ENCODE results near the gene ACBD6. TPM values are rescaled to one million over a fixed set of nuclear protein-coding genes. Genes with fewer than 3 reads are reported as not detected.

The ACBD6 gene
- total and polyA plus RNA-seq, 8 donors: 8.9 to 48.8 (median 37.7) TPM

GRCh38 chr1:180386745-180387367, 115.5 kb downstream of the ACBD6 start:
- Histone ChIP-seq H3K27ac (no peak overlapping the region), H3K9me3 (peaks cover 0 to 30% (median 17%) of the 10 kb centered on the region in 4 donors), H3K27me3 (no peaks in the 10 kb centered on the region), H3K36me3 (peaks cover 0 to 8% (median 0%) of the 10 kb centered on the region in 4 donors), H3K4me3 (no peak overlapping the region), H3K4me1 (no peaks in the 10 kb centered on the region)
- no peak for DNase-seq
- 87 to 93% (median 92%) methylated on average over 4 of the region's 4 CpGs for WGBS, 5 donors
- TF ChIP-seq EP300 (IDR thresholded peaks at IDR 0.05) (no peak), CTCF (IDR thresholded peaks at IDR 0.05) (no peak), POLR2A (IDR thresholded peaks at IDR 0.05) (no peak), POLR2AphosphoS5 (IDR thresholded peaks at IDR 0.05) (no peak)
- intact Hi-C loops (cut with DNase I; ENCODE audit: low total_unique reads): no loop called here

- Histone ChIP-seq H3K4me3 (no peak overlapping the region), H3K9me3 (peaks cover 0 to 42% (median 23%) of the 10 kb centered on the region in 4 donors), H3K36me3 (peaks cover 0 to 8% (median 0%) of the 10 kb centered on the region in 4 donors), H3K4me1 (no peaks in the 10 kb centered on the region), H3K27ac (no peak overlapping the region), H3K27me3 (no peaks in the 10 kb centered on the region)
- TF ChIP-seq CTCF (IDR thresholded peaks at IDR 0.05) (no peak), EP300 (IDR thresholded peaks at IDR 0.05) (no peak), POLR2AphosphoS5 (IDR thresholded peaks at IDR 0.05) (no peak), POLR2A (IDR thresholded peaks at IDR 0.05) (no peak)
- no peak for DNase-seq
- intact Hi-C loops (cut with DNase I; ENCODE audit: low total_unique reads): no loop called here
Measured at GRCh38 chr1:180385144-180385543, 117.2 kb downstream of the ACBD6 start.

- H3K4me3 ChIP-seq: no peak overlapping the region
- no peaks in the 10 kb centered on the region for H3K4me1 ChIP-seq
- H3K9me3 ChIP-seq: peaks cover 0 to 49% (median 30%) of the 10 kb centered on the region in 4 donors
- H3K27ac ChIP-seq: no peak overlapping the region
- TF ChIP-seq EP300 (IDR thresholded peaks at IDR 0.05) (no peak), POLR2A (IDR thresholded peaks at IDR 0.05) (no peak), POLR2AphosphoS5 (IDR thresholded peaks at IDR 0.05) (no peak), CTCF (IDR thresholded peaks at IDR 0.05) (no peak)
- intact Hi-C loops (cut with DNase I; ENCODE audit: low total_unique reads): no loop called here
- WGBS, 5 donors: 63 to 87% (median 69%) methylated on average over 3 of the region's 3 CpGs
- no peak for DNase-seq
- H3K36me3 ChIP-seq: peaks cover 0 to 8% (median 0%) of the 10 kb centered on the region in 4 donors
- H3K27me3 ChIP-seq: no peaks in the 10 kb centered on the region
Measured at GRCh38 chr1:180384286-180385005, 117.9 kb downstream of the ACBD6 start.

- Histone ChIP-seq H3K4me1 (no peaks in the 10 kb centered on the region), H3K27me3 (no peaks in the 10 kb centered on the region), H3K36me3 (peaks cover 0 to 8% (median 0%) of the 10 kb centered on the region in 4 donors), H3K27ac (no peak overlapping the region), H3K9me3 (peaks cover 0 to 58% (median 36%) of the 10 kb centered on the region in 4 donors), H3K4me3 (no peak overlapping the region)
- intact Hi-C loops (cut with DNase I; ENCODE audit: low total_unique reads): no loop called here
- 89 to 92% (median 90%) methylated on average over 5 of the region's 5 CpGs for WGBS, 5 donors
- no peak for TF ChIP-seq EP300 (IDR thresholded peaks at IDR 0.05)
- no peak for TF ChIP-seq CTCF (IDR thresholded peaks at IDR 0.05)
- no peak for TF ChIP-seq POLR2A (IDR thresholded peaks at IDR 0.05)
- no peak for TF ChIP-seq POLR2AphosphoS5 (IDR thresholded peaks at IDR 0.05)
- DNase-seq: no peak
Measured at GRCh38 chr1:180382326-180383115, 119.9 kb downstream of the ACBD6 start.

All from stomach (tissue), 9 donors.